ENCODE measurements around the gene PIP4P1. TPM values are rescaled to one million over a fixed set of nuclear protein-coding genes. Genes with fewer than 3 reads are reported as not detected.
A peak's percentile ranks its signal among the peaks of the same experiment; 100 is the strongest.

Gene PIP4P1
- total RNA-seq, 1 donor from 2014 or later, result 40.8 TPM

GRCh38 chr14:20429801-20430669 lies 31.2 kb downstream of the PIP4P1 start:
- no peak for TF ChIP-seq CTCF (conservative IDR thresholded peaks at IDR 0.05)

GRCh38 chr14:20428802-20429201 lies 32.4 kb downstream of the PIP4P1 start:
- Mint-ChIP-seq H3K36me3 (ENCODE audit: low read depth) (no peaks in the 10 kb centered on the region), H3K4me1 (no peaks in the 10 kb centered on the region), H3K4me3 (no peak overlapping the region), H3K27me3 (ENCODE audit: low read depth) (peaks cover 5% of the 10 kb centered on the region), H3K27ac (ENCODE audit: unreplicated experiment) (no peak overlapping the region), H3K9me3 (no peaks in the 10 kb centered on the region)
- TF ChIP-seq CTCF (conservative IDR thresholded peaks at IDR 0.05), result no peak
- DNase-seq (ENCODE audit: low read depth, low spot score), result no peak

More at GRCh38 chr14:20429801-20430669, 31.2 kb downstream of the PIP4P1 start:
- peaks cover 5% of the 10 kb centered on the region for H3K27me3 Mint-ChIP-seq (ENCODE audit: low read depth)
- no peaks in the 10 kb centered on the region for H3K4me1 Mint-ChIP-seq
- no peak overlapping the region for H3K27ac Mint-ChIP-seq (ENCODE audit: unreplicated experiment)
- H3K9me3 Mint-ChIP-seq, result no peaks in the 10 kb centered on the region
- no peak overlapping the region for H3K4me3 Mint-ChIP-seq
- no peak for DNase-seq (ENCODE audit: low read depth, low spot score)
- H3K36me3 Mint-ChIP-seq (ENCODE audit: low read depth), result no peaks in the 10 kb centered on the region

GRCh38 chr14:20428010-20428365 lies 33.2 kb downstream of the PIP4P1 start:
- TF ChIP-seq CTCF (conservative IDR thresholded peaks at IDR 0.05), result no peak
- Mint-ChIP-seq H3K4me1 (no peaks in the 10 kb centered on the region), H3K4me3 (no peak overlapping the region), H3K27me3 (ENCODE audit: low read depth) (peaks cover 5% of the 10 kb centered on the region), H3K36me3 (ENCODE audit: low read depth) (no peaks in the 10 kb centered on the region), H3K9me3 (no peaks in the 10 kb centered on the region), H3K27ac (ENCODE audit: unreplicated experiment) (no peak overlapping the region)
- DNase-seq (ENCODE audit: low read depth, low spot score), result no peak

- no peak for DNase-seq (ENCODE audit: low read depth, low spot score)
- Mint-ChIP-seq H3K36me3 (ENCODE audit: low read depth) (no peaks in the 10 kb centered on the region), H3K9me3 (no peaks in the 10 kb centered on the region), H3K4me1 (no peaks in the 10 kb centered on the region), H3K27me3 (ENCODE audit: low read depth) (peaks cover 5% of the 10 kb centered on the region), H3K27ac (ENCODE audit: unreplicated experiment) (peak overlapping the region; percentile 3), H3K4me3 (no peak overlapping the region)
- TF ChIP-seq CTCF (conservative IDR thresholded peaks at IDR 0.05), result no peak
Measured at GRCh38 chr14:20427231-20428009, 33.8 kb downstream of the PIP4P1 start.

GRCh38 chr14:20424851-20425250 lies 36.4 kb downstream of the PIP4P1 start:
- peaks cover 7% of the 10 kb centered on the region for H3K4me1 Mint-ChIP-seq
- TF ChIP-seq CTCF (conservative IDR thresholded peaks at IDR 0.05), result no peak
- peaks cover 5% of the 10 kb centered on the region for H3K27me3 Mint-ChIP-seq (ENCODE audit: low read depth)
- no peak for DNase-seq (ENCODE audit: low read depth, low spot score)
- no peaks in the 10 kb centered on the region for H3K9me3 Mint-ChIP-seq
- no peaks in the 10 kb centered on the region for H3K36me3 Mint-ChIP-seq (ENCODE audit: low read depth)
- no peak overlapping the region for H3K27ac Mint-ChIP-seq (ENCODE audit: unreplicated experiment)
- no peak overlapping the region for H3K4me3 Mint-ChIP-seq

Measured in neural crest cell (in vitro differentiated cells).